Adrenal gland (tissue), 12 donors: ENCODE results near the gene LIPG. TPM values are rescaled to one million over a fixed set of nuclear protein-coding genes. Genes with fewer than 3 reads are reported as not detected.

Experiments
- DNase-seq, 7 donors: peaks; one replicate each; pipeline ENCODE4 v3.0.0-alpha.2; 2019 to 2020
- H3K27ac ChIP-seq, 5 donors: fragments of 200-600 bp; sonication (generic) in 4 of 5; 1 replicate in 3 of 5; 2 replicates in 2 of 5; pipeline versions ENCODE4 v1.5.1 to v1.8.0; 2016 to 2020; ENCODE audit warnings: mild to moderate bottlenecking in 1 of 5
- H3K27me3 ChIP-seq: fragments of 200-600 bp; 2 replicates; pipeline ENCODE4 v1.8.0; 2021
- H3K36me3 ChIP-seq, 2 donors: fragments of 200-600 bp; replicated peaks in 1 of 2; 1 replicate in 1 of 2; 2 replicates in 1 of 2; pipeline versions ENCODE4 v1.5.1 to v1.8.0; 2018 to 2022
- H3K4me1 ChIP-seq, 2 donors: fragments of 200-600 bp; replicated peaks in 1 of 2; 1 replicate in 1 of 2; 2 replicates in 1 of 2; pipeline versions ENCODE4 v1.5.1 to v1.8.0; 2018 to 2021
- H3K4me3 ChIP-seq, 4 donors: fragments of 200-600 bp; sonication (generic) in 3 of 4; one replicate each; pipeline ENCODE4 v1.5.1; 2016 to 2018
- H3K9me3 ChIP-seq, 3 donors: fragments of 200-600 bp; sonication (generic) in 1 of 3; replicated peaks in 1 of 3; 1 replicate in 2 of 3; 2 replicates in 1 of 3; pipeline versions ENCODE4 v1.5.1 to v1.8.0; 2016 to 2021
- POLR2A ChIP-seq, 2 donors: fragments of 450-650 bp; IDR thresholded peaks; one replicate each; pipeline ENCODE4 v1.6.1; 2017; ENCODE audit warnings: antibody characterized with exemption in 2 of 2, mild to moderate bottlenecking in 2 of 2, moderate library complexity in 1 of 2
- WGBS, 4 donors: extraction: QIAGEN DNeasy Blood & Tissue Kit in 2 of 4; methylation state at CpG; one replicate each; pipeline versions ENCODE4 v1.1.5 to v1.1.7; 2013 to 2017; 5-methylcytosine and 5-hydroxymethylcytosine counted together
- intact Hi-C, 2 donors: fragments of 100-400 bp; cut with DNase I; formaldehyde crosslinking; loops; one replicate each; pipeline versions ENCODE4 v1.14.1 to v1.15.0; 2022 to 2023
- polyA plus RNA-seq, 3 donors: library from polyadenylated mRNA; stranded (reverse); fragments of 200-250 nt in 2 of 3; fragments of 350-450 nt in 1 of 3; fragmentation: Illumina TruSeq in 1 of 3; extraction: RNeasy Lipid Tissue Mini Kit (QIAGEN cat#74804) in 1 of 3; gene quantifications; one replicate each; pipeline ENCODE4 v1.2.3, GENCODE V29; 2013 to 2014
- total RNA-seq, 9 donors: library from RNA; depleted of rRNA in 4 of 9; stranded (reverse); fragments of >200 nt in 4 of 9; fragments of 120-200 nt in 1 of 9; fragmentation: NEBNext Ultra II Directional in 1 of 9; extraction: Animal tissue kit (Norgen Biotek cat#: 25700) in 1 of 9; gene quantifications; one replicate each; pipeline versions ENCODE4 v1.1.0 to v1.2.4, GENCODE V29; 2013 to 2023
- TF ChIP-seq, protein P1 (sequence below), 6 experiments: fragments of 450-650 bp in 4 of 6; fragments of 200-600 bp in 2 of 6; sonication (generic) in 1 of 6; IDR thresholded peaks; 1 replicate in 5 of 6; 2 replicates in 1 of 6; pipeline versions ENCODE4 v1.5.1 to v1.8.0; 2016 to 2021; ENCODE audit warnings: antibody characterized with exemption in 6 of 6, mild to moderate bottlenecking in 2 of 6, moderate library complexity in 1 of 6
- donor health status: healthy with polysubstance abuse.
- donor health status: Bipolar disorder and iron deficiency.
- donor health status: DM: yes; HTN: yes; CAD: no.
- donor health status: DM: no; HTN: no; CAD: no.
- donor health status: DM: no; HTN: no; CAD: no.
- donor health status: DM: yes; HTN: yes; CAD: no.

LIPG gene
- total and polyA plus RNA-seq, 12 donors, result 0.16 to 2.8 (median 0.44) TPM; not detected in 1

DNA sequence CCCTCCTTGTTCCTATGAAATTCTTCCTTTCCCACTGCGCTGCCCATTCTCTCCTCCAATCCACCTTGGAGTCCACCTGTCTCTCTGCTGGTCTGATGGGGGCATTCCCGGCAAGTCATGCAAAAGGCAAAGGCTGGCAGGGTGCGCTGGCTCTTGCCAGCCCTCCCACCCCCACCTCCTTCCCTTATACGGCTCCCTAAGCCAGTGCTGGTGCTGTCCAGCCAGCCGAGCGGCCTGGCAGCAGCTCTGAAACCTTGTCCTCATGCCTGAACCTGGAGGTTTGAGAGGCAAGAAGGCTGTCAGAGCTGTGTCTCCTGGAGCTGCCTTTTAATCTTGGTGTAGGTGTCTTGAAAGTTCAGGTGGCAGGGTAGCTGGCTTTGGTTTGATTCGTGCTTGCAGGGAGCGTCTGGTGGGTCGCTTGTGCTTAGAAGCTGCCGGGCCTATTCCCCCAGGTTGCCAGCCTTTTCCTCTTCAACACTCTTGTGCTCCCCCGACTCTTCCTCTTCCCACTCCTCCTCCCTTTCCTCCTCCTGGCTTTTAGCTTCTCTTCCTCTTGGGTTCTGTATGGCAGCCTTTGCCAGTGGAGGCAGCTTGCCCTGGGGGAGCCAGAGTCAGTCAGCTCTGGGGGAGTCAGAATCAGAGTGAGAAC lies 748 bp downstream of the LIPG start:
- intact Hi-C loops, result no loop called here
- Histone ChIP-seq H3K4me3 (no peak overlapping the region), H3K9me3 (no peaks in the 10 kb centered on the region), H3K36me3 (no peaks in the 10 kb centered on the region), H3K27ac (no peak overlapping the region), H3K27me3 (peaks cover 32% of the 10 kb centered on the region), H3K4me1 (peaks cover 0 to 19% of the 10 kb centered on the region in 2 donors)
- 56 to 63% (median 59%) methylated on average over 7 to 11 of the region's 11 CpGs for WGBS, 4 donors
- TF ChIP-seq, protein P1, sequence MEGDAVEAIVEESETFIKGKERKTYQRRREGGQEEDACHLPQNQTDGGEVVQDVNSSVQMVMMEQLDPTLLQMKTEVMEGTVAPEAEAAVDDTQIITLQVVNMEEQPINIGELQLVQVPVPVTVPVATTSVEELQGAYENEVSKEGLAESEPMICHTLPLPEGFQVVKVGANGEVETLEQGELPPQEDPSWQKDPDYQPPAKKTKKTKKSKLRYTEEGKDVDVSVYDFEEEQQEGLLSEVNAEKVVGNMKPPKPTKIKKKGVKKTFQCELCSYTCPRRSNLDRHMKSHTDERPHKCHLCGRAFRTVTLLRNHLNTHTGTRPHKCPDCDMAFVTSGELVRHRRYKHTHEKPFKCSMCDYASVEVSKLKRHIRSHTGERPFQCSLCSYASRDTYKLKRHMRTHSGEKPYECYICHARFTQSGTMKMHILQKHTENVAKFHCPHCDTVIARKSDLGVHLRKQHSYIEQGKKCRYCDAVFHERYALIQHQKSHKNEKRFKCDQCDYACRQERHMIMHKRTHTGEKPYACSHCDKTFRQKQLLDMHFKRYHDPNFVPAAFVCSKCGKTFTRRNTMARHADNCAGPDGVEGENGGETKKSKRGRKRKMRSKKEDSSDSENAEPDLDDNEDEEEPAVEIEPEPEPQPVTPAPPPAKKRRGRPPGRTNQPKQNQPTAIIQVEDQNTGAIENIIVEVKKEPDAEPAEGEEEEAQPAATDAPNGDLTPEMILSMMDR (IDR thresholded peaks at IDR 0.05), result no peak
- no peak for TF ChIP-seq POLR2A (IDR thresholded peaks at IDR 0.05)
- no peak for DNase-seq

DNA sequence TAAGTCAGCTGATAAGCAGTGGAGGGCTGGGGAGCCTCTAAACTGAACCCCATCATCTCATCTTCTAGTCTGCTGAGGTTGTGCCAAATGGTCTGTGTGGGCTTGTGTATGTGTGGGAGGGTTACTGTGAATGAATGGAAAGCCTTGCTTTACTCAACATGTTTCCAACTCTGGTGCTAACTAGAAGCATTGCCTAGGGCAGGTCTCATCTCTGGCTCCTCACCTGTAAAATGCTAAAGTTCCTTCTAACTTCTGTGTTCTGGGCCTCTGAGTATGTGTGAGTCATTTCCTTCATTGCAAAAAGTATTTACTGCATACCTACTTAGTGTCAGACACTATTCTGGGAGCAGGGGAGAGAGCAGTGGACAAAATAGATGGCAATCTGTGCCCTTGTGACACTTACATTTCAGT lies 1.3 kb downstream of the LIPG start:
- intact Hi-C loops, result no loop called here
- Histone ChIP-seq H3K4me1 (peaks cover 0 to 19% of the 10 kb centered on the region in 2 donors), H3K27me3 (peaks cover 32% of the 10 kb centered on the region), H3K36me3 (no peaks in the 10 kb centered on the region), H3K27ac (no peak overlapping the region), H3K4me3 (no peak overlapping the region), H3K9me3 (no peaks in the 10 kb centered on the region)
- no peak for DNase-seq
- TF ChIP-seq, protein P1 (IDR thresholded peaks at IDR 0.05), result no peak
- no peak for TF ChIP-seq POLR2A (IDR thresholded peaks at IDR 0.05)

GRCh38 chr18:49563701-49564517 lies 2.1 kb downstream of the LIPG start:
- Histone ChIP-seq H3K4me3 (no peak overlapping the region), H3K27ac (no peak overlapping the region), H3K27me3 (peaks cover 32% of the 10 kb centered on the region), H3K4me1 (peaks cover 0 to 19% of the 10 kb centered on the region in 2 donors), H3K36me3 (no peaks in the 10 kb centered on the region), H3K9me3 (no peaks in the 10 kb centered on the region)
- intact Hi-C loops, result no loop called here
- 79 to 84% (median 81%) methylated on average over 8 of the region's 8 CpGs for WGBS, 4 donors
- no peak for DNase-seq
- TF ChIP-seq, protein P1 (IDR thresholded peaks at IDR 0.05), result no peak
- no peak for TF ChIP-seq POLR2A (IDR thresholded peaks at IDR 0.05)

DNA sequence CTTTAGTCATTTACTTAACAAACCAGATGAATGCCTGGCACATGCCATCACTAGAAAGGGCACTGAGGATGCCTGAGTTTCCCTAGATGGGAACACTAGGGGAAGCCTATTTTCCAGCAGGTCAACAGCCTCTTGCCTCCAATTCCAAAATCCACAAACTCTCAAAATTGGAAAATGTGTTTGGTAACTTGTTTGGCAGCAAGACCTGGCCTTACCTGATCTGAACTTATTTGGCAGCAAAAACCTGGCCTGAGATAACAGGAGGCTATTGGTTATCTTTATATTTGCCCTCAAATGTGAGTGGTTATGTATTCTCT lies 2.6 kb downstream of the LIPG start:
- TF ChIP-seq, protein P1 (IDR thresholded peaks at IDR 0.05), result no peak
- no peak for TF ChIP-seq POLR2A (IDR thresholded peaks at IDR 0.05)
- Histone ChIP-seq H3K4me3 (no peak overlapping the region), H3K4me1 (peaks cover 0 to 19% of the 10 kb centered on the region in 2 donors), H3K36me3 (no peaks in the 10 kb centered on the region), H3K9me3 (no peaks in the 10 kb centered on the region), H3K27me3 (peaks cover 31% of the 10 kb centered on the region), H3K27ac (no peak overlapping the region)
- DNase-seq, result no peak
- intact Hi-C loops, result no loop called here
